Measurements from ENCODE around the gene NOL4L. TPM values are rescaled to one million over a fixed set of nuclear protein-coding genes. Genes with fewer than 3 reads are reported as not detected.

The NOL4L gene
- total and polyA plus RNA-seq, 9 donors, result 3.3 to 17.1 (median 10.6) TPM

DNA sequence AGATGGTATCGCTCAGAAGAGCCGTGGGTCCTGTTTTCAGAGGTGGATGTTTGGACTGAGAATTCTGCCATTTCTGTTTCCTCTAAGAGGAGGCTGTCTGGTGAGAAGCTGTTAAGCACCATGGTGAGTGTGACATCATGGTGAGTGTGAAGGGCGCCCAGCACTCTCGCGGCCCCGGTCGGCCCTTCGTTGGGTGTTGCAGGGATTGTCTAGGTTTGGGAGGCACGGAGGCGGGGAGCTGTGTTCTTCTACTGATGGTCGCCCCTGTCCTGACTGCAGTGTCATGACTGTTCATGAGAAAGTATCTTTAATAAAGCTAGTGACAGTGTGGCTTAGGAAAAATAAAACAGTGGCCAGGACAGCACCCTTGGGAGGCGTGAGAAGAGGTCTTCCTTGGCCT lies 70.4 kb downstream of the NOL4L start:
- Histone ChIP-seq H3K36me3 (no peaks in the 10 kb centered on the region), H3K9me3 (no peaks in the 10 kb centered on the region), H3K4me1 (ENCODE audit: insufficient read depth) (no peaks in the 10 kb centered on the region), H3K4me3 (no peak overlapping the region), H3K27ac (no peak overlapping the region), H3K27me3 (no peaks in the 10 kb centered on the region)
- TF ChIP-seq POLR2A (IDR thresholded peaks at IDR 0.05), result no peak
- TF ChIP-seq, protein P1, sequence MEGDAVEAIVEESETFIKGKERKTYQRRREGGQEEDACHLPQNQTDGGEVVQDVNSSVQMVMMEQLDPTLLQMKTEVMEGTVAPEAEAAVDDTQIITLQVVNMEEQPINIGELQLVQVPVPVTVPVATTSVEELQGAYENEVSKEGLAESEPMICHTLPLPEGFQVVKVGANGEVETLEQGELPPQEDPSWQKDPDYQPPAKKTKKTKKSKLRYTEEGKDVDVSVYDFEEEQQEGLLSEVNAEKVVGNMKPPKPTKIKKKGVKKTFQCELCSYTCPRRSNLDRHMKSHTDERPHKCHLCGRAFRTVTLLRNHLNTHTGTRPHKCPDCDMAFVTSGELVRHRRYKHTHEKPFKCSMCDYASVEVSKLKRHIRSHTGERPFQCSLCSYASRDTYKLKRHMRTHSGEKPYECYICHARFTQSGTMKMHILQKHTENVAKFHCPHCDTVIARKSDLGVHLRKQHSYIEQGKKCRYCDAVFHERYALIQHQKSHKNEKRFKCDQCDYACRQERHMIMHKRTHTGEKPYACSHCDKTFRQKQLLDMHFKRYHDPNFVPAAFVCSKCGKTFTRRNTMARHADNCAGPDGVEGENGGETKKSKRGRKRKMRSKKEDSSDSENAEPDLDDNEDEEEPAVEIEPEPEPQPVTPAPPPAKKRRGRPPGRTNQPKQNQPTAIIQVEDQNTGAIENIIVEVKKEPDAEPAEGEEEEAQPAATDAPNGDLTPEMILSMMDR (IDR thresholded peaks at IDR 0.05), result no peak
- no peak for TF ChIP-seq EP300 (IDR thresholded peaks at IDR 0.05)
- intact Hi-C loops (cut with DNase I), result no loop called here
- WGBS, 3 donors, result 92 to 95% (median 94%) methylated on average over 12 of the region's 12 CpGs
- DNase-seq, result no peak

DNA sequence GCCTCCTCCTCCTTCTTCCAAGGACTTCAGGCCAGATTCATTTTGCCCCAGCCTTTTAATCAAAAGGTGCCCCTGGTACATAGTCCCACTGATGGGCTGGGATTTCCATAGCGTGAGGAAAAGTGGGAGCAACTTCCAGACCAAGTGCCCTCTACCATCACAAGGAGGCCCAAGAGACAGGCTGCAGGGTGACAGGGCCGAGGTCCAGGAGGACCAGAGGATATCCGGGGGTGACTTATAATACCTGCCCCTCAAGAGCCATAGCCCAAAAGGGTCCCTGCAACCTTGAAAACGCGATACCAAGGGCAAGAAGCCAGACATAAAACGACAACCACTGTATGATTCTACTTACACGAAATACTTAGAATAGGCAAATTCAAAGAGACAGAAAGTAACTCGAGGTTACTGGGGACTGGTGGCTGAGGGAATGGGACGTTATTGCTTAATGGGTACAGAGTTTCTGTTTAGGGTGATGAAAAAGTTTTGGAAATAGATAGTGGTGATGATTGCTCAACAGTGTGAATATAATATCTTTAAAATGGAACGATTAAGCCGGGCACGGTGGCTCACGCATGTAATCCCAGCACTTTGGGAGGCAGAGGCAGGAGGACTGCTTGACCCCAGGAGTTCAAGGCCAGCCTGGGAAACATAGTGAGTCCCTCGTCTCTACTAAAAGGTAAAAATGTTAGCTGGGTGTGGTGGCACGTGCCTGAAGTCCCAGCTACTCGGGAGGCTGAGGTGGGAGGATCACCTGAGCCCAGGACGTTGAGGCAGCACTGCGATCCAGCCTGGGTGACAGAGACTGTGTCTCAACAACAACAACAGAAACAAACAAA lies 71.9 kb downstream of the NOL4L start:
- TF ChIP-seq POLR2A (IDR thresholded peaks at IDR 0.05) (no peak), EP300 (IDR thresholded peaks at IDR 0.05) (no peak)
- no peak overlapping the region for H3K27ac ChIP-seq
- no peaks in the 10 kb centered on the region for H3K9me3 ChIP-seq
- H3K4me1 ChIP-seq (ENCODE audit: insufficient read depth), result no peaks in the 10 kb centered on the region
- no peak overlapping the region for H3K4me3 ChIP-seq
- no peaks in the 10 kb centered on the region for H3K36me3 ChIP-seq
- intact Hi-C loops (cut with DNase I), result no loop called here
- WGBS, 3 donors, result 73 to 85% (median 77%) methylated on average over 18 of the region's 18 CpGs
- DNase-seq, result no peak
- H3K27me3 ChIP-seq, result no peaks in the 10 kb centered on the region

DNA sequence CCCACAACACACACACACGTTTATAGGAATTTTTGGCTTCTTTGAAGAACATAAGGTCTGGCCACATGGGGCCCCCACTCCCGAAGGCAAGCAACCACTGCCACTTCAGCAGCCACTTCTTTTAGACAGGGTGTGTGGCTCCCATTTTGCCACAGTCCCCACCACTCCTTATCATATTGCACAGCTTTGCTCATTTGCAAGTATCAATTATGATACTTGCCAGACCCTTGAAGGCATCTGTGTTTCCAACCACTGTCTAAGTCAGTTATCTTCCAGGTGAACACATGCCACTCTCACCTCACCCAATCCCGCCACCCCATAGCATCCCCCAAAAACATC lies 73.1 kb downstream of the NOL4L start:
- no peak overlapping the region for H3K27ac ChIP-seq
- 80 to 81% (median 81%) methylated on average over 3 of the region's 3 CpGs for WGBS, 3 donors
- no peaks in the 10 kb centered on the region for H3K4me1 ChIP-seq (ENCODE audit: insufficient read depth)
- no peak for DNase-seq
- no peaks in the 10 kb centered on the region for H3K27me3 ChIP-seq
- no peak overlapping the region for H3K4me3 ChIP-seq
- no peak for TF ChIP-seq EP300 (IDR thresholded peaks at IDR 0.05)
- TF ChIP-seq POLR2A (IDR thresholded peaks at IDR 0.05), result no peak
- TF ChIP-seq, protein P1 (IDR thresholded peaks at IDR 0.05), result no peak
- intact Hi-C loops (cut with DNase I), result no loop called here
- H3K9me3 ChIP-seq, result no peaks in the 10 kb centered on the region
- H3K36me3 ChIP-seq, result no peaks in the 10 kb centered on the region

DNA sequence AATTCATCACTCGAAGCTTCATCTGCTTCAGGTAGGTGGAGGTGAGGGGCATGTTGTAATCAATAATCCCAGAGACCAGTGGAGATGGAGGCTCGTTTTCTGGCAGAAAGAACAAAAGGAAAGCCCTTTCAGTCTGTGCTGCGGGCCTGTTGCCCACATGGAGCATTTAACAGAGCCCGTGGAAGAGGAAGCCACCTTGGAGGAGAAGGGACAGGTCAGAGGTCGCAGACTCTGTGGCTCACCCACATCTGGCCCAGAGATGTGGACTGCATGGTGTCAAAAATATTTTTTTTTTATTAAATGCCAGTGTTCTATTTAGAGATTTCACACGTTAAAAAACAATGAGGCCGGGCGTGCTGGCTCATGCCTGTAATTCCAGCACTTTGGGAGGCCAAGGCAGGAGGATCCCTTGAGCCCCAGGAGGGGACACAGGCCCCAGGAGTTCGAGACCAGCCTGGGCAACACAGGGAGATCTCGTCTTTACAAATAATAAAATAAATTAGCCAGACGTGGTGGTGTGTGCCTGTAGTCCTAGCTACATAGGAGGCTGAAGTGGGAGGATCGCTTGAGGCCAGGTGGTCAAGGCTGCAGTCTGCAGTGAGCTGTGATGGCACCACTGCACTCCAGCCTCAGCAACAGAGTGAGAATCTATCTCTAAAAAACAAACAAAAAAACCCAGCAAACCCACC lies 73.6 kb downstream of the NOL4L start:
- Histone ChIP-seq H3K27ac (no peak overlapping the region), H3K9me3 (no peaks in the 10 kb centered on the region), H3K36me3 (no peaks in the 10 kb centered on the region), H3K4me3 (no peak overlapping the region), H3K27me3 (no peaks in the 10 kb centered on the region), H3K4me1 (ENCODE audit: insufficient read depth) (no peaks in the 10 kb centered on the region)
- intact Hi-C loops (cut with DNase I), result no loop called here
- DNase-seq, result no peak
- 72 to 77% (median 73%) methylated on average over 12 of the region's 12 CpGs for WGBS, 3 donors
- TF ChIP-seq EP300 (IDR thresholded peaks at IDR 0.05), result no peak
- TF ChIP-seq, protein P1 (IDR thresholded peaks at IDR 0.05), result no peak
- no peak for TF ChIP-seq POLR2A (IDR thresholded peaks at IDR 0.05)
